Small intestine (tissue), 7 donors: ENCODE data around the gene RECK. TPM values are rescaled to one million over a fixed set of nuclear protein-coding genes. Genes with fewer than 3 reads are reported as not detected.

Experiments
- DNase-seq, 2 donors: peaks; one replicate each; pipeline versions ENCODE4 v3.0.0 to v3.0.0-alpha.2; 2013
- FAIRE-seq: peaks from 2 replicates; lab custom pipeline; 2012; peaks lifted over from hg19 to GRCh38; lab: Jason Lieb, UNC
- H3K27ac ChIP-seq, 3 donors: one replicate each; pipeline ENCODE4 v1.5.1; 2013; ENCODE audit warnings: low read length in 2 of 3, mild to moderate bottlenecking in 2 of 3, control low read depth in 1 of 3, inconsistent platforms in 1 of 3, low read depth in 1 of 3, moderate library complexity in 1 of 3
- H3K27me3 ChIP-seq, 3 donors: one replicate each; pipeline ENCODE4 v1.6.1; 2013; ENCODE audit warnings: low read length in 3 of 3, inconsistent platforms in 1 of 3; ENCODE audit not compliant: control insufficient read depth in 3 of 3, insufficient read depth in 3 of 3
- H3K36me3 ChIP-seq, 3 donors: one replicate each; pipeline ENCODE4 v1.6.1; 2013; ENCODE audit warnings: low read length in 3 of 3, inconsistent platforms in 1 of 3, low read depth in 1 of 3, mild to moderate bottlenecking in 1 of 3, moderate library complexity in 1 of 3; ENCODE audit not compliant: control insufficient read depth in 3 of 3, insufficient read depth in 2 of 3
- H3K4me1 ChIP-seq, 3 donors: one replicate each; pipeline ENCODE4 v1.6.1; 2013; ENCODE audit warnings: low read length in 2 of 3, inconsistent platforms in 1 of 3, low read depth in 1 of 3, mild to moderate bottlenecking in 1 of 3, moderate library complexity in 1 of 3; ENCODE audit not compliant: control insufficient read depth in 3 of 3, insufficient read depth in 2 of 3
- H3K4me3 ChIP-seq, 3 donors: one replicate each; pipeline ENCODE4 v1.5.1; 2013; ENCODE audit warnings: low read length in 3 of 3, control low read depth in 1 of 3, inconsistent platforms in 1 of 3, low read depth in 1 of 3, mild to moderate bottlenecking in 1 of 3, moderate library complexity in 1 of 3
- H3K9me3 ChIP-seq, 2 donors: one replicate each; pipeline ENCODE4 v1.6.1; 2013; ENCODE audit warnings: low read depth in 1 of 2, low read length in 1 of 2; ENCODE audit not compliant: control insufficient read depth in 2 of 2, insufficient read depth in 1 of 2
- WGBS, 3 donors: extraction: QIAGEN DNeasy Blood & Tissue Kit; methylation state at CpG; one replicate each; pipeline ENCODE4 v1.1.7; 2013; 5-methylcytosine and 5-hydroxymethylcytosine counted together
- polyA plus RNA-seq, 4 donors: library from polyadenylated mRNA; stranded (reverse) in 3 of 4; unstranded in 1 of 4; fragments of 200-250 nt in 3 of 4; fragments of 120-200 nt in 1 of 4; gene quantifications; one replicate each; pipeline versions ENCODE4 v1.2.1 to v1.2.3, GENCODE V29; 2013
- donor health status: healthy with polysubstance abuse.
- donor health status: control.
- donor health status: control.
- donor health status: Bipolar disorder and iron deficiency.
- donor health status: healthy.

Gene RECK
- polyA plus RNA-seq, 4 donors, result 0.81 to 5.0 (median 4.7) TPM; not detected in 1

DNA sequence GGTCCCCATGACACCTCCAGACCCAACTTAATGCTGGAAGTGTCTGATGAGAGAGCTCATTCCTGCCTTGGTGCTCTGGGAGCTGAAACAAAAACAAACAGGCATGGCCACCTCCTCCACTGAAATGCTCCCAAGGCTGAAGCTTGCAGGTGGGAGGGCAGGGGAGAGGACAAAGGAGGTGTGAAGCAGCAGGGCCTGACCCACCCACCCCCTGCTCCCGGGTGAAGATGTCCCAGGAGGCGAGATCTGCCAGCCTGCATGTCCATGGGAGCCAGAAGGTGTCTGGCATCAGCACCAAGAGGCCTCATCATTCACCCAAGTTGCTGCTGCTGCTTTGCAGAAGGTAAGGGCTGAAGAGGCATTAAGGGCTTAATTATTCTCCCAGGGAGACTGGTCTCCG is 128.3 kb downstream of the RECK start:
- FAIRE-seq (no peak), DNase-seq (no peak)
- H3K9me3 ChIP-seq, result no peaks in the 10 kb centered on the region
- WGBS, 3 donors, result 43 to 82% (median 61%) methylated on average over 3 of the region's 3 CpGs
- peaks cover 0 to 16% (median 3%) of the 10 kb centered on the region in 3 donors for H3K4me1 ChIP-seq
- H3K4me3 ChIP-seq, result no peak overlapping the region
- H3K36me3 ChIP-seq, result peaks cover 0 to 3% (median 0%) of the 10 kb centered on the region in 3 donors
- H3K27ac ChIP-seq, result peak overlapping the region in 1 of 3 donors; percentile 76
- H3K27me3 ChIP-seq, result peaks cover 0 to 3% (median 0%) of the 10 kb centered on the region in 3 donors

DNA sequence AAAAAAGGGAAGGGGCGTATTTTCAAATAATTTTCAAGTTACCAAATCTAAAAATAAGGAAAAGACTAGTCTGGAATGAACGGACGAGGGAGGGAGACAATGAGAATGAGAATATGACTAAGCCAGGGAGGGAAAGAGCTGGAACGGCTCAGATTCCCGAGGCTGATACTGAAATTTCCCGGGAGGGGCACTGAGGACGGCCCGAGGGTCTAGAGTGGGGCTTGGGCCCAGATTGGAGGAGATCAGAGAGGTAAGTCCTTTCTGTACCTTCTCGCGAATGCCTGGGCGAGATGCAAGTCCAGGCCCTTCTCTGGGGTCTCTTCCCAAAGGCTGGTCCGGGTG is 129.1 kb downstream of the RECK start:
- H3K4me1 ChIP-seq, result peaks cover 0 to 16% (median 3%) of the 10 kb centered on the region in 3 donors

DNA sequence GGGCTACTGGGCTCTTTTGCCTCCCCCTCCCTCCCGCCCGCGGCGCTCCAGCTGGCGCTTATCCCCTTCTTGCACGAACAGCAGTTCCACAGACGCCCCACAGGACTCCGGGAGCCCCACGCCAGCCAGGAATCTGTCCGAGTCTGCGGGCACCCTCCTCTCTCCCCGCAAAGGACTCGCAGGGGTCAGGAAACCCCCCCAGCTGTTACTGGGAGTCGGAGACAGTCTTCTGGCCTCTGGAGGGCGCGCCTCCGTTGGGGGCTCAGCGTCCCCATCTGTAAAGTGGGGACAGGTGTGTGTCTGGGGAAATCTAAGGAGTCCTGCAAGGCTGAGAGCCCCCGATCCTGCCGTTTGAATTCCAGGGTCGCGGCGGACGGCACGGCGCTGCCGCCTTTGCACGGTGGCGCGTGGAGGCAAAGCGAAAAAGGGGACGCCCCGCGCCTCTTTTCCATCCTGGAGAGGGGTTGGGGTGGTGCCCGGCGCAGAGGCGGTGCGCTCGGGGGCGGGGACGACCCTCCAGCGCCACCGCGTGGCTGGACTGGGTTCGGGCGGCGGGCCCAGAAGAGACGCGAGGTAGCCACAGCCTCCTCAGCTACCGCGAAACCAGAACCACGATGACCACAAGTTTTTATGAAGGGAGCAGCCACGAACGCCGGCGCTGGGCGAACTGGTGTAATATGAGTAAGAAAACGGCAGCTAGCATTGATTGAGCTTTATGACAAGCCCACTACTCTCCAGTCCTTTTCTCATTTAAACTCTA is 129.6 kb downstream of the RECK start:
- 5 to 7% (median 6%) methylated on average over 46 to 58 of the region's 58 CpGs for WGBS, 3 donors
- FAIRE-seq (no peak), DNase-seq (peak; percentile 69 to 86)
- H3K4me1 ChIP-seq, result peaks cover 0 to 16% (median 3%) of the 10 kb centered on the region in 3 donors
- no peaks in the 10 kb centered on the region for H3K9me3 ChIP-seq
- H3K36me3 ChIP-seq, result peaks cover 0 to 3% (median 0%) of the 10 kb centered on the region in 3 donors
- H3K27me3 ChIP-seq, result peaks cover 0 to 3% (median 0%) of the 10 kb centered on the region in 3 donors
- H3K27ac ChIP-seq, result no peak overlapping the region
- H3K4me3 ChIP-seq, result peak overlapping the region in 2 of 3 donors; percentile 43 to 48

More for the DNA sequence above, 129.1 kb downstream of the RECK start:
- peak overlapping the region in 1 of 3 donors; percentile 36 for H3K27ac ChIP-seq
- no peaks in the 10 kb centered on the region for H3K9me3 ChIP-seq
- H3K36me3 ChIP-seq, result peaks cover 0 to 3% (median 0%) of the 10 kb centered on the region in 3 donors
- H3K4me3 ChIP-seq, result peak overlapping the region in 1 of 3 donors; percentile 48
- DNase-seq (no peak), FAIRE-seq (no peak)
- peaks cover 0 to 3% (median 0%) of the 10 kb centered on the region in 3 donors for H3K27me3 ChIP-seq
- 45 to 58% (median 58%) methylated on average over 11 to 12 of the region's 12 CpGs for whole genome bisulfite sequencing, 3 donors

DNA sequence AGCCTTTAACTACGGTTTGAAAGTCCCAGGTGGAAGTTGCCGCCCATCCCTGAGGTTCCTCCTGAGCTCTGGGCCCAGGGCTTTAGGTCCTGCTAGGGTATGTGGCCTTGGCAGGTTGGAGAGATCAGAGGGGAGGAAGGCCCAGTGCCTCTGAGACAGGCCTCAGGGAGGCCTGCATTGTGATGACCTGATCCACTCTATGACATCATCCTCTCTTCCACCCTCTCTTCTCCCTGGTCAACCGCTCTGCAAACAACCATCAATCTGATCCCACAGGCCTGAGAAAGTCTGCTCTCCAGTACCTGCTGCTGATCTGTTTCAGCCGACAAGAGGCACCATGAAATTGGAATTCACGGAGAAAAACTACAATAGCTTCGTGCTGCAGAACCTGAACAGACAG is 132.5 kb downstream of the RECK start, which contains the start of gene CCIN:
Gene CCIN (plus strand): TSS at position 223 of the 400 bp plus-strand sequence. CDS start 115 bp downstream, at position 338.
- FAIRE-seq, result no peak
- Histone ChIP-seq H3K27me3 (peaks cover 0 to 3% (median 0%) of the 10 kb centered on the region in 3 donors), H3K27ac (no peak within 1 kb of the TSS), H3K9me3 (no peaks in the 10 kb centered on the region), H3K36me3 (no peaks in the 10 kb centered on the region), H3K4me1 (peaks cover 0 to 7% (median 0%) of the 10 kb centered on the region in 3 donors), H3K4me3 (no peak within 1 kb of the TSS)
- 70 to 86% (median 78%) methylated on average over 6 of the region's 6 CpGs for WGBS, 3 donors
- DNase-seq, result no peak

DNA sequence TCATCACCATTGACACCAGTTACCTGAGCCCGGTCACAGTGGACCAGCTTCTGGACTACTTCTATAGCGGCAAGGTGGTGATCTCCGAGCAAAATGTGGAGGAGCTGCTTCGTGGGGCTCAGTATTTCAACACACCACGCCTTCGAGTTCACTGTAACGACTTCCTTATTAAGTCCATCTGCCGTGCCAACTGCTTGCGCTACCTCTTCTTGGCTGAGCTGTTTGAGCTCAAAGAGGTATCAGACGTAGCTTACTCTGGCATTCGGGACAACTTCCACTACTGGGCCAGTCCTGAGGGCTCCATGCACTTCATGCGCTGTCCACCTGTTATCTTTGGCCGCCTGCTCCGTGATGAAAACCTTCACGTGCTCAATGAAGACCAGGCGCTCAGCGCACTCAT is 133.0 kb downstream of the RECK start:
- Histone ChIP-seq H3K27ac (no peak overlapping the region), H3K4me1 (peaks cover 0 to 7% (median 0%) of the 10 kb centered on the region in 3 donors), H3K4me3 (no peak overlapping the region), H3K9me3 (no peaks in the 10 kb centered on the region), H3K27me3 (peaks cover 0 to 3% (median 0%) of the 10 kb centered on the region in 3 donors), H3K36me3 (no peaks in the 10 kb centered on the region)
- DNase-seq (no peak), FAIRE-seq (no peak)
- WGBS, 3 donors, result 89 to 92% (median 89%) methylated on average over 17 of the region's 17 CpGs

DNA sequence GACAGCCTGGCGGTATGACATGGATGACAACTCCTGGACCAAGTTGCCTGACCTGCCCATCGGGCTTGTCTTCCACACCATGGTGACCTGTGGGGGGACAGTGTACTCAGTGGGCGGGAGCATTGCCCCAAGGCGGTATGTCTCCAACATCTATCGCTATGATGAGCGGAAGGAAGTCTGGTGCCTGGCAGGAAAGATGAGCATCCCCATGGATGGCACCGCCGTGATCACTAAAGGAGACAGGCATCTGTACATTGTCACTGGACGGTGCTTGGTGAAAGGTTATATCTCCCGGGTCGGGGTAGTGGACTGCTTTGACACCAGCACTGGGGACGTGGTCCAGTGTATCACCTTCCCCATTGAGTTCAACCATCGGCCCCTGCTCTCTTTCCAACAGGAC is 133.8 kb downstream of the RECK start:
- peaks cover 0 to 3% (median 0%) of the 10 kb centered on the region in 3 donors for H3K27me3 ChIP-seq
- H3K4me1 ChIP-seq, result peaks cover 0 to 7% (median 0%) of the 10 kb centered on the region in 3 donors
- DNase-seq (no peak), FAIRE-seq (no peak)
- no peak overlapping the region for H3K4me3 ChIP-seq
- WGBS, 3 donors, result 93 to 98% (median 95%) methylated on average over 13 of the region's 13 CpGs
- no peaks in the 10 kb centered on the region for H3K9me3 ChIP-seq
- H3K27ac ChIP-seq, result no peak overlapping the region
- H3K36me3 ChIP-seq, result no peaks in the 10 kb centered on the region

DNA sequence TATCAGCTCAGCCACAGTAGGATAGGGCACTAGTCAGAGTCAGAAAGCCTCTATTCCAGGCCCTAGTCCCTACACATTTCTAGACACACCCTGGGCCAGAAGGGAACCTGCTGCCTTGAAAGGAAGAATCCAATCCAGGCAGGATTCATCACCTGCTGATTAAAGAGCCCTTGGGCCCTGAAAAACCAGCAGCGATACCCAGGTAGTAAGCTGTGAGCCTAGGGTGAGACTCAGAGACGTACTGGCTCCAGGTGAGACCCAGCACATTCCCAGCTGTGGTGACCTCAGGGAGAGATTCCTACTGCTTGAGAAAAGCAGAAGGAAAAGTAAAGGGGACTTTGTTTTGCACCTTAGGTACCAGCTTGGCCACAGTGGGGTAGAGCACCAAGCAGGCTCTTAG is 137.1 kb downstream of the RECK start:
- no peaks in the 10 kb centered on the region for H3K36me3 ChIP-seq
- no peak overlapping the region for H3K27ac ChIP-seq
- no peak for FAIRE-seq
- H3K27me3 ChIP-seq, result no peaks in the 10 kb centered on the region
- DNase-seq, result no peak
- no peak overlapping the region for H3K4me3 ChIP-seq
- 94 to 96% (median 94%) methylated on average over 2 of the region's 2 CpGs for WGBS, 3 donors
- no peaks in the 10 kb centered on the region for H3K9me3 ChIP-seq
- no peaks in the 10 kb centered on the region for H3K4me1 ChIP-seq
